IMR-90 (cell line): ENCODE data around the gene RBM34. TPM values are rescaled to one million over a fixed set of nuclear protein-coding genes. Genes with fewer than 3 reads are reported as not detected.

Experiments
- ATAC-seq: fragments of 200-7000 bp; cut with Tn5 transposase; 2 replicates; pipeline ENCODE4 v1.9.1; 2020; ENCODE audit warnings: low read depth, mild to moderate bottlenecking, moderate library complexity
- BruUV-seq: library from RNA; stranded (reverse); fragments of 400-500 nt; replicated peaks from 2 replicates; lab custom pipeline; 2021; lab: Mats Ljungman, UMichigan
- CTCF ChIA-PET: fragments of 300-600 bp; formaldehyde crosslinking; extraction: SDS; loops from one replicate; lab custom pipeline; 2021; ENCODE audit warnings: antibody characterized with exemption; lab: Yijun Ruan, JAX
- POLR2A ChIA-PET: fragments of 300-600 bp; sonication (Branson Sonifier 250); formaldehyde crosslinking; loops from one replicate; lab custom pipeline; 2022; ENCODE audit warnings: antibody characterized with exemption; ENCODE audit not compliant: unreplicated experiment; lab: Charles Lee
- DNase-seq: peaks from one replicate; pipeline ENCODE4 v3.0.0; 2013
- H2AFZ ChIP-seq: replicated peaks from 2 replicates; pipeline ENCODE3; 2013; ENCODE audit warnings: low read length, mild to moderate bottlenecking; ENCODE audit not compliant: poor library complexity
- H2AK5ac ChIP-seq: 2 replicates; pipeline ENCODE4 v1.6.1; 2013; ENCODE audit warnings: low read depth, low read length, inconsistent platforms
- H2AK9ac ChIP-seq: replicated peaks from 2 replicates; pipeline ENCODE3; 2013; ENCODE audit warnings: mild to moderate bottlenecking, low read depth, low read length, moderate library complexity; ENCODE audit not compliant: poor library complexity
- H2BK120ac ChIP-seq: 2 replicates; pipeline ENCODE4 v1.6.1; 2013; ENCODE audit warnings: low read depth, low read length, inconsistent platforms
- H2BK15ac ChIP-seq: 3 replicates; pipeline ENCODE4 v1.6.1; 2013; ENCODE audit warnings: low read depth, low read length, inconsistent platforms
- H2BK20ac ChIP-seq: 2 replicates; pipeline ENCODE4 v1.6.1; 2013; ENCODE audit warnings: low read depth, mild to moderate bottlenecking, inconsistent platforms, low read length, moderate library complexity
- H2BK5ac ChIP-seq: 2 replicates; pipeline ENCODE4 v1.6.1; 2013; ENCODE audit warnings: mild to moderate bottlenecking, low read depth, low read length, inconsistent platforms; ENCODE audit not compliant: poor library complexity, severe bottlenecking
- H3K14ac ChIP-seq: replicated peaks from 2 replicates; pipeline ENCODE4 v1.6.1; 2013; ENCODE audit warnings: low read depth, low read length, inconsistent platforms
- H3K18ac ChIP-seq: 2 replicates; pipeline ENCODE4 v1.6.1; 2013; ENCODE audit warnings: low read depth, low read length, control low read depth
- H3K23ac ChIP-seq: 2 replicates; pipeline ENCODE4 v1.6.1; 2013; ENCODE audit warnings: low read depth, low read length, inconsistent platforms
- H3K27ac ChIP-seq: 2 replicates; pipeline ENCODE4 v1.5.1; 2013; ENCODE audit warnings: mild to moderate bottlenecking, control low read depth, low read length; ENCODE audit not compliant: insufficient read depth
- H3K27me3 ChIP-seq: 2 replicates; pipeline ENCODE4 v1.6.1; 2013; ENCODE audit warnings: low read length; ENCODE audit not compliant: control insufficient read depth, insufficient read depth
- H3K36me3 ChIP-seq: 2 replicates; pipeline ENCODE4 v1.6.1; 2013; ENCODE audit warnings: low read length, mixed read lengths; ENCODE audit not compliant: control insufficient read depth, insufficient read depth
- H3K4ac ChIP-seq: 2 replicates; pipeline ENCODE4 v1.6.1; 2013; ENCODE audit warnings: low read depth, low read length, inconsistent platforms
- H3K4me1 ChIP-seq: 2 replicates; pipeline ENCODE4 v1.6.1; 2013; ENCODE audit warnings: low read length, mixed read lengths; ENCODE audit not compliant: control insufficient read depth, insufficient read depth
- H3K4me2 ChIP-seq: 2 replicates; pipeline ENCODE4 v1.6.1; 2013; ENCODE audit warnings: low read depth, mild to moderate bottlenecking, control low read depth, low read length, moderate library complexity
- H3K4me3 ChIP-seq: 2 replicates; pipeline ENCODE4 v1.5.1; 2013; ENCODE audit warnings: low read depth, mild to moderate bottlenecking, control low read depth, low read length, moderate library complexity; ENCODE audit not compliant: insufficient read depth
- H3K56ac ChIP-seq: 2 replicates; pipeline ENCODE4 v1.6.1; 2013; ENCODE audit warnings: low read length, inconsistent platforms; ENCODE audit not compliant: insufficient read depth; ENCODE audit errors: extremely low read depth
- H3K79me1 ChIP-seq, 2 experiments: 2 replicates each; pipeline ENCODE4 v1.6.1; 2013; ENCODE audit warnings: low read length in 2 of 2, inconsistent platforms in 1 of 2, low read depth in 1 of 2
- H3K9ac ChIP-seq: 2 replicates; pipeline ENCODE4 v1.6.1; 2013; ENCODE audit warnings: low read depth, low read length, control low read depth
- H3K9me1 ChIP-seq: 2 replicates; pipeline ENCODE4 v1.6.1; 2013; ENCODE audit warnings: low read length, inconsistent platforms; ENCODE audit not compliant: insufficient read depth
- H3K9me3 ChIP-seq: 2 replicates; pipeline ENCODE4 v1.6.1; 2013; ENCODE audit warnings: low read length; ENCODE audit not compliant: control insufficient read depth, insufficient read depth
- H4K20me1 ChIP-seq: 2 replicates; pipeline ENCODE4 v1.6.1; 2013; ENCODE audit warnings: low read length, inconsistent platforms; ENCODE audit not compliant: insufficient read depth
- H4K5ac ChIP-seq: 2 replicates; pipeline ENCODE4 v1.6.1; 2013; ENCODE audit warnings: mild to moderate bottlenecking, low read depth, low read length, control low read depth
- H4K8ac ChIP-seq, 2 experiments: 2 replicates each; pipeline ENCODE4 v1.6.1; 2013; ENCODE audit warnings: low read depth in 2 of 2, low read length in 2 of 2, control low read depth in 1 of 2, inconsistent platforms in 1 of 2
- H4K91ac ChIP-seq: 2 replicates; pipeline ENCODE4 v1.6.1; 2013; ENCODE audit warnings: low read depth, low read length, inconsistent platforms; ENCODE audit not compliant: insufficient read depth
- BHLHE40 ChIP-seq: fragments of 150-350 bp; IDR thresholded peaks from 2 replicates; pipeline ENCODE4 v1.6.1; 2016; ENCODE audit warnings: mild to moderate bottlenecking, low read depth, low read length
- CEBPB ChIP-seq: IDR thresholded peaks from 2 replicates; pipeline ENCODE4 v1.6.1; 2012; ENCODE audit warnings: low read depth, low read length, improper control_type of control experiment
- CHD1 ChIP-seq: IDR thresholded peaks from 2 replicates; pipeline ENCODE4 v1.6.1; 2012; ENCODE audit warnings: low read depth, low read length, improper control_type of control experiment
- FOS ChIP-seq: fragments of 150-350 bp; IDR thresholded peaks from 2 replicates; pipeline ENCODE4 v1.6.1; 2016; ENCODE audit warnings: low read depth, low read length
- MAFK ChIP-seq: IDR thresholded peaks from 2 replicates; pipeline ENCODE4 v1.6.1; 2012; ENCODE audit warnings: low read depth, low read length, improper control_type of control experiment
- MAZ ChIP-seq: IDR thresholded peaks from 2 replicates; pipeline ENCODE4 v1.6.1; 2012; ENCODE audit warnings: low read depth, mild to moderate bottlenecking, low read length, improper control_type of control experiment, moderate library complexity, borderline replicate concordance
- MXI1 ChIP-seq: IDR thresholded peaks from 2 replicates; pipeline ENCODE4 v1.6.1; 2012; ENCODE audit warnings: low read depth, mild to moderate bottlenecking, low read length, moderate library complexity, borderline replicate concordance
- NFE2L2 ChIP-seq: fragments of 150-350 bp; IDR thresholded peaks from 2 replicates; pipeline ENCODE4 v1.6.1; 2016; ENCODE audit warnings: low read depth, mild to moderate bottlenecking, low read length
- POLR2A ChIP-seq: IDR thresholded peaks from 2 replicates; pipeline ENCODE4 v1.6.1; 2012; ENCODE audit warnings: mild to moderate bottlenecking, low read depth, low read length
- RAD21 ChIP-seq: IDR thresholded peaks from 2 replicates; pipeline ENCODE4 v1.6.1; 2012; ENCODE audit warnings: low read length, improper control_type of control experiment
- RCOR1 ChIP-seq: IDR thresholded peaks from 2 replicates; pipeline ENCODE4 v1.6.1; 2012; ENCODE audit warnings: mild to moderate bottlenecking, low read length, improper control_type of control experiment; ENCODE audit not compliant: insufficient replicate concordance
- RFX5 ChIP-seq: IDR thresholded peaks from 2 replicates; pipeline ENCODE4 v1.8.0; 2012; ENCODE audit warnings: low read depth, mild to moderate bottlenecking, low read length, moderate library complexity
- SMC3 ChIP-seq: fragments of 150-350 bp; IDR thresholded peaks from 2 replicates; pipeline ENCODE4 v1.6.1; 2016; ENCODE audit warnings: low read depth, mild to moderate bottlenecking, antibody characterized with exemption, low read length, moderate library complexity
- WGBS, 2 experiments: methylation state at CpG; one replicate each; pipeline versions ENCODE4 v1.1.5 to v1.1.7; 2013; ENCODE audit warnings: missing lambda C conversion rate in 2 of 2; ENCODE audit not compliant: insufficient read length in 1 of 2; ENCODE audit errors: extremely low coverage in 2 of 2; 5-methylcytosine and 5-hydroxymethylcytosine counted together
- dilution Hi-C: fragments of 300-500 bp; cut with HindIII; formaldehyde crosslinking; loops from one replicate; pipeline ENCODE4 v1.14.3; 2018; ENCODE audit warnings: low sequenced_read_pairs; ENCODE audit not compliant: unreplicated experiment
- in situ Hi-C: fragments of 300-500 bp; cut with MboI; formaldehyde crosslinking; loops from 3 replicates; pipeline ENCODE4 v1.14.3; 2019; ENCODE audit warnings: low sequenced_read_pairs, inconsistent platforms, mixed read lengths
- intact Hi-C: fragments of 100-400 bp; cut with micrococcal nuclease; formaldehyde crosslinking; loops from 2 replicates; pipeline ENCODE4 v1.10.0; 2022
- polyA plus RNA-seq, 3 experiments: library from polyadenylated mRNA; depleted of rRNA; stranded (reverse); fragments of >200 nt; gene quantifications; 2 replicates each; pipeline ENCODE4 v1.2.3, GENCODE V29; 2012; ENCODE audit warnings: low replicate concordance in 1 of 3
- total RNA-seq: library from RNA; depleted of rRNA; stranded (reverse); fragments of >200 nt; gene quantifications from 2 replicates; pipeline ENCODE4 v1.2.3, GENCODE V29; 2012
- TF ChIP-seq, protein P1 (sequence below): fragments of 150-350 bp; IDR thresholded peaks from 2 replicates; pipeline ENCODE4 v1.6.1; 2017; ENCODE audit warnings: mild to moderate bottlenecking, antibody characterized with exemption, low read length, low read depth
- TF ChIP-seq, protein P2 (sequence below): fragments of 150-350 bp; IDR thresholded peaks from 2 replicates; pipeline ENCODE4 v1.6.1; 2016; ENCODE audit warnings: low read depth, mild to moderate bottlenecking, low read length, moderate library complexity, borderline replicate concordance
- TF ChIP-seq, protein P3 (sequence below): conservative IDR thresholded peaks from 2 replicates; pipeline ENCODE4 v1.5.1; 2012; ENCODE audit warnings: mild to moderate bottlenecking, low read depth, low read length, improper control_type of control experiment

Gene RBM34
- total and polyA plus RNA-seq, 2 of the 4 experiments (the other 2 are of a cell fraction): 28.7 to 34.0 TPM

DNA sequence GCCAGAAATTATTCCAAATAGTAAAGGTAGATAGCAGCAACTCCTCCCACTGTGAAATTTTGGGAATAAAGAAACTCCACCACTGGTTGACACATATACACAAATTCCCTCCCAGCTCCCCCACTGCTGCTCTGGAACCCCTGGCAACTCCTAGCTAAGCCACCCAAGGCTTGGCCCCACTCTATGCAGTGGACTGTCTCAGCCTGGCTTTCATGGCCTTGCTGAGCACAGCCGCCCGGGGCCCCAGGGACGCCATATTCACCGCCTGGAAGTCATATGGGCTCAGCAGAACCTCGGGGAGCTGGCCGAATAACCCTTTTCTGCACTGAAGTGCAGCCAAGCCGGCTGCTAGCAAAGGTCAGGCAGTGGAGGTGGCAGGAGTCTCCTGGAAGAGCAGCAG, 15.4 kb upstream of the RBM34 start:
- no peak overlapping the region for H3K4ac ChIP-seq
- H4K5ac ChIP-seq: no peak overlapping the region
- no peak overlapping the region for H3K14ac ChIP-seq
- POLR2A ChIA-PET: no interaction called here
- no peaks in the 10 kb centered on the region for H3K9me1 ChIP-seq
- no peak overlapping the region for H2BK5ac ChIP-seq
- dilution Hi-C loops (no loop called here), in situ Hi-C loops (no loop called here), intact Hi-C loops (no loop called here)
- H4K91ac ChIP-seq: no peak overlapping the region
- H3K36me3 ChIP-seq: peaks cover 37% of the 10 kb centered on the region
- H2AK5ac ChIP-seq: no peak overlapping the region
- no peak overlapping the region for H2BK20ac ChIP-seq
- H2AK9ac ChIP-seq: no peak overlapping the region
- H3K9ac ChIP-seq: no peak overlapping the region
- no peak overlapping the region for H3K56ac ChIP-seq
- no peaks in the 10 kb centered on the region for H4K20me1 ChIP-seq
- TF ChIP-seq MAZ (no peak), RFX5 (no peak), FOS (no peak), MAFK (no peak), CEBPB (no peak), RAD21 (no peak), POLR2A (no peak), RCOR1 (no peak), CHD1 (no peak), SMC3 (no peak), NFE2L2 (no peak), BHLHE40 (no peak), MXI1 (no peak)
- TF ChIP-seq, protein P1, sequence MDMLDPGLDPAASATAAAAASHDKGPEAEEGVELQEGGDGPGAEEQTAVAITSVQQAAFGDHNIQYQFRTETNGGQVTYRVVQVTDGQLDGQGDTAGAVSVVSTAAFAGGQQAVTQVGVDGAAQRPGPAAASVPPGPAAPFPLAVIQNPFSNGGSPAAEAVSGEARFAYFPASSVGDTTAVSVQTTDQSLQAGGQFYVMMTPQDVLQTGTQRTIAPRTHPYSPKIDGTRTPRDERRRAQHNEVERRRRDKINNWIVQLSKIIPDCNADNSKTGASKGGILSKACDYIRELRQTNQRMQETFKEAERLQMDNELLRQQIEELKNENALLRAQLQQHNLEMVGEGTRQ: no peak
- TF ChIP-seq, protein P2, sequence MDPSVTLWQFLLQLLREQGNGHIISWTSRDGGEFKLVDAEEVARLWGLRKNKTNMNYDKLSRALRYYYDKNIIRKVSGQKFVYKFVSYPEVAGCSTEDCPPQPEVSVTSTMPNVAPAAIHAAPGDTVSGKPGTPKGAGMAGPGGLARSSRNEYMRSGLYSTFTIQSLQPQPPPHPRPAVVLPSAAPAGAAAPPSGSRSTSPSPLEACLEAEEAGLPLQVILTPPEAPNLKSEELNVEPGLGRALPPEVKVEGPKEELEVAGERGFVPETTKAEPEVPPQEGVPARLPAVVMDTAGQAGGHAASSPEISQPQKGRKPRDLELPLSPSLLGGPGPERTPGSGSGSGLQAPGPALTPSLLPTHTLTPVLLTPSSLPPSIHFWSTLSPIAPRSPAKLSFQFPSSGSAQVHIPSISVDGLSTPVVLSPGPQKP: no peak
- TF ChIP-seq, protein P3, sequence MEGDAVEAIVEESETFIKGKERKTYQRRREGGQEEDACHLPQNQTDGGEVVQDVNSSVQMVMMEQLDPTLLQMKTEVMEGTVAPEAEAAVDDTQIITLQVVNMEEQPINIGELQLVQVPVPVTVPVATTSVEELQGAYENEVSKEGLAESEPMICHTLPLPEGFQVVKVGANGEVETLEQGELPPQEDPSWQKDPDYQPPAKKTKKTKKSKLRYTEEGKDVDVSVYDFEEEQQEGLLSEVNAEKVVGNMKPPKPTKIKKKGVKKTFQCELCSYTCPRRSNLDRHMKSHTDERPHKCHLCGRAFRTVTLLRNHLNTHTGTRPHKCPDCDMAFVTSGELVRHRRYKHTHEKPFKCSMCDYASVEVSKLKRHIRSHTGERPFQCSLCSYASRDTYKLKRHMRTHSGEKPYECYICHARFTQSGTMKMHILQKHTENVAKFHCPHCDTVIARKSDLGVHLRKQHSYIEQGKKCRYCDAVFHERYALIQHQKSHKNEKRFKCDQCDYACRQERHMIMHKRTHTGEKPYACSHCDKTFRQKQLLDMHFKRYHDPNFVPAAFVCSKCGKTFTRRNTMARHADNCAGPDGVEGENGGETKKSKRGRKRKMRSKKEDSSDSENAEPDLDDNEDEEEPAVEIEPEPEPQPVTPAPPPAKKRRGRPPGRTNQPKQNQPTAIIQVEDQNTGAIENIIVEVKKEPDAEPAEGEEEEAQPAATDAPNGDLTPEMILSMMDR: no peak
- CTCF ChIA-PET: no interaction called here
- H3K4me3 ChIP-seq: no peak overlapping the region
- H3K4me1 ChIP-seq: no peaks in the 10 kb centered on the region
- no peak overlapping the region for H3K4me2 ChIP-seq
- H3K9me3 ChIP-seq: no peaks in the 10 kb centered on the region
- no peaks in the 10 kb centered on the region for H3K27me3 ChIP-seq
- H2BK120ac ChIP-seq: no peak overlapping the region
- no peak overlapping the region for H2AFZ ChIP-seq
- H3K79me1 ChIP-seq: peaks cover 10 to 11% of the 10 kb centered on the region in 2 experiments; a peak in 2 of 4 replicates
- no peak overlapping the region for H3K23ac ChIP-seq
- no peak overlapping the region for H2BK15ac ChIP-seq
- ATAC-seq (no peak), DNase-seq (no peak)
- H4K8ac ChIP-seq: no peak overlapping the region
- no peak overlapping the region for H3K27ac ChIP-seq
- WGBS, 2 experiments: no CpG with 5 or more reads among the region's 7 CpGs
- no peak overlapping the region for H3K18ac ChIP-seq
- BruUV-seq: no TSS peak
